Neural cell (in vitro differentiated cells): ENCODE results near the gene MIA2. TPM values are rescaled to one million over a fixed set of nuclear protein-coding genes. Genes with fewer than 3 reads are reported as not detected.

Source experiments
- H2AFZ ChIP-seq: fragments of 200-600, 300-800 bp; sonication (generic), shearing (Covaris generic); 2 replicates; pipeline ENCODE4 v1.6.0; 2014; ENCODE audit warnings: low read depth, mild to moderate bottlenecking, antibody characterized with exemption, low read length, moderate library complexity
- H3F3A ChIP-seq: fragments of 200-600 bp; shearing (Covaris generic); 2 replicates; pipeline ENCODE4 v1.6.1; 2016; ENCODE audit warnings: mild to moderate bottlenecking, moderate library complexity, mixed read lengths, antibody characterized with exemption, low read length; ENCODE audit not compliant: insufficient read depth, poor library complexity, severe bottlenecking
- H3K27ac ChIP-seq: fragments of 200-600, 300-800 bp; sonication (generic), shearing (Covaris generic); 2 replicates; pipeline ENCODE4 v1.5.1; 2014; ENCODE audit warnings: mild to moderate bottlenecking, low read length, moderate library complexity
- H3K27me3 ChIP-seq: fragments of 300-800, 200-600 bp; sonication (generic), shearing (Covaris generic); 2 replicates; pipeline ENCODE4 v1.6.0; 2014; ENCODE audit warnings: mild to moderate bottlenecking, low read depth, low read length, moderate library complexity; ENCODE audit not compliant: insufficient read depth
- H3K36me3 ChIP-seq: fragments of 300-800, 200-600 bp; sonication (generic), shearing (Covaris generic); 2 replicates; pipeline ENCODE4 v1.5.1; 2014; ENCODE audit warnings: mild to moderate bottlenecking, antibody characterized with exemption, low read length, moderate library complexity; ENCODE audit not compliant: insufficient read depth
- H3K4me2 ChIP-seq: fragments of 300-800, 200-600 bp; sonication (generic), shearing (Covaris generic); 2 replicates; pipeline ENCODE4 v1.6.0; 2014; ENCODE audit warnings: mild to moderate bottlenecking, low read length
- H3K4me3 ChIP-seq: fragments of 300-800, 200-600 bp; sonication (generic), shearing (Covaris generic); 2 replicates; pipeline ENCODE4 v1.5.1; 2014; ENCODE audit warnings: mild to moderate bottlenecking, low read length, moderate library complexity
- H3K79me2 ChIP-seq: fragments of 200-600 bp; shearing (Covaris generic); replicated peaks from 2 replicates; pipeline ENCODE4 v1.6.0; 2014; ENCODE audit warnings: mild to moderate bottlenecking, low read length, moderate library complexity; ENCODE audit not compliant: insufficient read depth
- H3K9ac ChIP-seq: fragments of 300-800, 200-600 bp; sonication (generic), shearing (Covaris generic); 2 replicates; pipeline ENCODE4 v1.6.1; 2016; ENCODE audit warnings: mild to moderate bottlenecking, low read length, mixed read lengths
- H3K9me2 ChIP-seq: fragments of 200-600 bp; shearing (Covaris generic); 2 replicates; pipeline ENCODE4 v1.6.1; 2016; ENCODE audit warnings: mild to moderate bottlenecking, low read length, mixed read lengths; ENCODE audit not compliant: insufficient read depth
- H3K9me3 ChIP-seq: fragments of 200-600, 300-800 bp; sonication (generic), shearing (Covaris generic); 2 replicates; pipeline ENCODE4 v1.6.1; 2016; ENCODE audit warnings: mild to moderate bottlenecking, mixed run types, low read length, moderate library complexity, mixed read lengths
- H4K20me1 ChIP-seq: fragments of 200-600 bp; shearing (Covaris generic); 2 replicates; pipeline ENCODE4 v1.6.1; 2016; ENCODE audit warnings: mild to moderate bottlenecking, mixed run types; ENCODE audit not compliant: insufficient read depth
- CTCF ChIP-seq: fragments of 450-650 bp; IDR thresholded peaks from 2 replicates; pipeline ENCODE4 v1.5.1; 2014; ENCODE audit warnings: antibody characterized with exemption, mild to moderate bottlenecking, moderate library complexity; ENCODE audit not compliant: poor library complexity, severe bottlenecking
- EP300 ChIP-seq: fragments of 450-650 bp; conservative IDR thresholded peaks from 2 replicates; pipeline ENCODE4 v1.6.1; 2014; ENCODE audit warnings: antibody characterized with exemption, mild to moderate bottlenecking, moderate library complexity; ENCODE audit not compliant: poor library complexity, severe bottlenecking
- EZH2 ChIP-seq: fragments of 200-600, 300-800 bp; shearing (Covaris generic), sonication (generic); IDR thresholded peaks from 2 replicates; pipeline ENCODE4 v1.6.1; 2014; ENCODE audit warnings: antibody characterized with exemption, low read length, borderline replicate concordance, mild to moderate bottlenecking; ENCODE audit not compliant: insufficient read depth, poor library complexity, severe bottlenecking
- MXI1 ChIP-seq: fragments of 450-650 bp; conservative IDR thresholded peaks from 2 replicates; pipeline ENCODE4 v1.6.1; 2014; ENCODE audit warnings: antibody characterized with exemption, mild to moderate bottlenecking; ENCODE audit not compliant: poor library complexity, severe bottlenecking
- POLR2AphosphoS5 ChIP-seq: IDR thresholded peaks from 2 replicates; pipeline ENCODE4 v1.6.1; 2012
- RAD21 ChIP-seq: fragments of 450-650 bp; conservative IDR thresholded peaks from 2 replicates; pipeline ENCODE4 v1.6.1; 2014; ENCODE audit warnings: antibody characterized with exemption, mild to moderate bottlenecking, moderate library complexity
- REST ChIP-seq: IDR thresholded peaks from 2 replicates; pipeline ENCODE4 v1.6.1; 2012; ENCODE audit warnings: borderline replicate concordance
- SMC3 ChIP-seq: fragments of 450-650 bp; conservative IDR thresholded peaks from 2 replicates; pipeline ENCODE4 v1.6.1; 2014; ENCODE audit warnings: antibody characterized with exemption, mild to moderate bottlenecking, moderate library complexity; ENCODE audit not compliant: poor library complexity
- TAF1 ChIP-seq: IDR thresholded peaks from 2 replicates; pipeline ENCODE4 v1.6.1; 2012; ENCODE audit warnings: low read depth
- polyA plus RNA-seq: library from polyadenylated mRNA; depleted of rRNA; stranded (reverse); fragments of >200 nt; gene quantifications from 2 replicates; pipeline ENCODE4 v1.2.3, GENCODE V29; 2014

MIA2 gene
- polyA plus RNA-seq, 1 donor from 2014 or later = 17.7 TPM

- H3K9me3 ChIP-seq = no peaks in the 10 kb centered on the region
- H2AFZ ChIP-seq = no peak overlapping the region
- no peak overlapping the region for H3K9ac ChIP-seq
- no peaks in the 10 kb centered on the region for H3K27me3 ChIP-seq
- no peaks in the 10 kb centered on the region for H3K36me3 ChIP-seq
- H3K4me2 ChIP-seq = no peak overlapping the region
- no peak overlapping the region for H3K4me3 ChIP-seq
- TF ChIP-seq RAD21 = no peak
- TF ChIP-seq EZH2 = no peak
- no peak for TF ChIP-seq EP300
- TF ChIP-seq MXI1 = no peak
- no peak for TF ChIP-seq POLR2AphosphoS5
- no peak for TF ChIP-seq TAF1
- no peak for TF ChIP-seq CTCF
- no peak for TF ChIP-seq REST
- TF ChIP-seq SMC3 = no peak
- H3K27ac ChIP-seq = no peak overlapping the region
- H3K9me2 ChIP-seq = no peaks in the 10 kb centered on the region
- H3F3A ChIP-seq = no peaks in the 10 kb centered on the region
- H3K79me2 ChIP-seq = no peaks in the 10 kb centered on the region
- no peaks in the 10 kb centered on the region for H4K20me1 ChIP-seq
Observed at GRCh38 chr14:39212034-39212433, 21.7 kb upstream of the MIA2 start.

- no peak overlapping the region for H3K27ac ChIP-seq
- H3K4me3 ChIP-seq = no peak overlapping the region
- no peaks in the 10 kb centered on the region for H3F3A ChIP-seq
- no peak overlapping the region for H3K4me2 ChIP-seq
- TF ChIP-seq MXI1 (no peak), REST (no peak), TAF1 (no peak), SMC3 (no peak), EZH2 (no peak), POLR2AphosphoS5 (no peak), RAD21 (no peak), EP300 (no peak), CTCF (no peak)
- no peaks in the 10 kb centered on the region for H3K9me2 ChIP-seq
- H3K9me3 ChIP-seq = no peaks in the 10 kb centered on the region
- no peaks in the 10 kb centered on the region for H3K79me2 ChIP-seq
- H3K9ac ChIP-seq = no peak overlapping the region
- no peaks in the 10 kb centered on the region for H3K36me3 ChIP-seq
- H2AFZ ChIP-seq = no peak overlapping the region
- H3K27me3 ChIP-seq = no peaks in the 10 kb centered on the region
- no peaks in the 10 kb centered on the region for H4K20me1 ChIP-seq
Observed at GRCh38 chr14:39212693-39213092, 21.0 kb upstream of the MIA2 start.
